ENCODE data around the gene SPAG7.
A peak's percentile ranks its signal among the peaks of the same experiment; 100 is the strongest.

GRCh38 chr17:4939796-4940554 is 27.6 kb downstream of the SPAG7 start, which contains the start of the genes RNF167 and SLC25A11:
- TF ChIP-seq CTCF (IDR thresholded peaks at IDR 0.05 in 4 of 5, conservative IDR thresholded peaks at IDR 0.05 in 1 of 5) (peak in 1 of 5 experiments; percentile 30), POLR2A (IDR thresholded peaks at IDR 0.05) (peak; percentile 83 to 89)

Data from gastrocnemius medialis (tissue), 4 donors.